Astrocyte (in vitro differentiated cells and primary cell): ENCODE measurements around the gene CUL2. TPM values are rescaled to one million over a fixed set of nuclear protein-coding genes. Genes with fewer than 3 reads are reported as not detected.
"Not testable (repeated sequence)": the region's sequence is repeated elsewhere in the genome, so short reads cannot be mapped to it uniquely, and the experiment has no call there.

ENCODE experiments used
- DNase-seq: peaks from one replicate; pipeline ENCODE4 v3.0.0-alpha.2; 2010; ENCODE audit warnings: low read depth
- FAIRE-seq: peaks from 2 replicates; lab custom pipeline; 2011; peaks lifted over from hg19 to GRCh38; lab: Jason Lieb, UNC
- H2AFZ ChIP-seq: 2 replicates; pipeline ENCODE4 v1.6.0; 2012; ENCODE audit warnings: low read depth, low read length, inconsistent platforms
- H3K27ac ChIP-seq: 2 replicates; pipeline ENCODE4 v1.5.1; 2011; ENCODE audit warnings: low read depth, low read length, inconsistent platforms
- H3K27me3 ChIP-seq: 2 replicates; pipeline ENCODE4 v1.6.0; 2011; ENCODE audit warnings: low read length, inconsistent platforms; ENCODE audit not compliant: insufficient read depth
- H3K36me3 ChIP-seq: 2 replicates; pipeline ENCODE4 v1.5.1; 2011; ENCODE audit warnings: low read length, inconsistent platforms; ENCODE audit not compliant: insufficient read depth
- H3K4me1 ChIP-seq: 2 replicates; pipeline ENCODE4 v1.5.1; 2011; ENCODE audit warnings: low read length, inconsistent platforms; ENCODE audit not compliant: insufficient read depth
- H3K4me2 ChIP-seq: 2 replicates; pipeline ENCODE4 v1.6.0; 2012; ENCODE audit warnings: low read length, inconsistent platforms
- H3K4me3 ChIP-seq: 2 replicates; pipeline ENCODE4 v1.5.1; 2011; ENCODE audit warnings: low read depth, mild to moderate bottlenecking, low read length, inconsistent platforms; ENCODE audit not compliant: insufficient read depth
- H3K79me2 ChIP-seq: 2 replicates; pipeline ENCODE4 v1.6.0; 2012; ENCODE audit warnings: mild to moderate bottlenecking, low read length, inconsistent platforms; ENCODE audit not compliant: insufficient read depth
- H3K9ac ChIP-seq: 2 replicates; pipeline ENCODE4 v1.6.0; 2012; ENCODE audit warnings: mild to moderate bottlenecking, low read length, inconsistent platforms
- H3K9me3 ChIP-seq: 2 replicates; pipeline ENCODE4 v1.5.1; 2012; ENCODE audit warnings: low read depth, mild to moderate bottlenecking, low read length, inconsistent platforms; ENCODE audit not compliant: insufficient read depth
- H4K20me1 ChIP-seq: 2 replicates; pipeline ENCODE4 v1.6.0; 2012; ENCODE audit warnings: low read length, inconsistent platforms; ENCODE audit not compliant: insufficient read depth
- H3K27ac Mint-ChIP-seq: one replicate; pipeline ENCODE4 v1.8.0; 2021; ENCODE audit warnings: mild to moderate bottlenecking, mixed read lengths; ENCODE audit not compliant: unreplicated experiment
- H3K27me3 Mint-ChIP-seq: one replicate; pipeline ENCODE4 v1.8.0; 2021; ENCODE audit warnings: low read depth, mixed read lengths; ENCODE audit not compliant: unreplicated experiment
- H3K36me3 Mint-ChIP-seq: one replicate; pipeline ENCODE4 v1.8.0; 2021; ENCODE audit warnings: low read depth, mixed read lengths; ENCODE audit not compliant: unreplicated experiment
- H3K4me1 Mint-ChIP-seq: one replicate; pipeline ENCODE4 v1.8.0; 2021; ENCODE audit warnings: low read depth, mixed read lengths; ENCODE audit not compliant: unreplicated experiment
- H3K4me3 Mint-ChIP-seq: one replicate; pipeline ENCODE4 v1.8.0; 2021; ENCODE audit warnings: mild to moderate bottlenecking, moderate library complexity, mixed read lengths; ENCODE audit not compliant: unreplicated experiment
- H3K9me3 Mint-ChIP-seq: one replicate; pipeline ENCODE4 v1.8.0; 2021; ENCODE audit warnings: mild to moderate bottlenecking, mixed read lengths; ENCODE audit not compliant: unreplicated experiment
- EZH2 ChIP-seq: IDR thresholded peaks from 2 replicates; pipeline ENCODE4 v1.6.1; 2012; ENCODE audit warnings: mild to moderate bottlenecking, low read length, inconsistent platforms; ENCODE audit not compliant: insufficient read depth
- total RNA-seq: library from RNA; stranded (reverse); gene quantifications from 2 replicates; pipeline ENCODE4 v1.2.1, GENCODE V29; 2021
- TF ChIP-seq, protein P1 (sequence below): IDR thresholded peaks from 2 replicates; pipeline ENCODE4 v1.5.1; 2011; ENCODE audit warnings: low read depth, mild to moderate bottlenecking, inconsistent platforms, low read length, moderate library complexity; ENCODE audit not compliant: insufficient read depth

CUL2 gene
- total RNA-seq, 1 donor from 2014 or later: 48.0 TPM

DNA sequence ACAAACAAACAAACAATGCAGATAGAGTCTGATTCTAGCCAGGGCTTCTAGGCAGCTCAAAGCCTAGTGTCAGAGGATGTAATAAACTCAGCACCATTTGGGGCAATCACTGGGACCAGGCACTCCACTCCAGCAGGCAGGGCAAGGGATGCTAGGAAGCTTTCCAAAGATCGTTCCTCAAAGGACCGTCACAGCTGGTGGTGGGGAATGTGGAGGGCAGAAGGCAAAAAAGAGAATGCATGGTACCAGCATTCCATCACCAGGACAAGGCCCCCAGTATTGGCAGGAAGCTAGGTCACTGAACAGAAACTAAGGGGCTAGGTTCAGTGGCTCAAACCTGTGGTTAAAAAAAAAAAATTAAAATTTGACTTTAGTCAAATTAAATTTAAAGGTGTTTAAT, 94.2 kb downstream of the CUL2 start:
- Histone ChIP-seq H3K27me3 (no peaks in the 10 kb centered on the region), H3K4me3 (no peak overlapping the region), H3K79me2 (no peaks in the 10 kb centered on the region), H3K9me3 (no peaks in the 10 kb centered on the region), H3K27ac (no peak overlapping the region), H2AFZ (no peak overlapping the region), H3K9ac (no peak overlapping the region), H3K36me3 (no peaks in the 10 kb centered on the region), H4K20me1 (no peaks in the 10 kb centered on the region), H3K4me1 (peaks cover 11% of the 10 kb centered on the region), H3K4me2 (no peak overlapping the region)
- Mint-ChIP-seq H3K27ac (no peak overlapping the region), H3K4me1 (peaks cover 22% of the 10 kb centered on the region), H3K27me3 (no peaks in the 10 kb centered on the region), H3K4me3 (no peak overlapping the region), H3K36me3 (peaks cover 14% of the 10 kb centered on the region), H3K9me3 (peaks cover 2% of the 10 kb centered on the region)
- DNase-seq (no peak), FAIRE-seq (no peak)
- TF ChIP-seq EZH2: no peak
- TF ChIP-seq, protein P1, sequence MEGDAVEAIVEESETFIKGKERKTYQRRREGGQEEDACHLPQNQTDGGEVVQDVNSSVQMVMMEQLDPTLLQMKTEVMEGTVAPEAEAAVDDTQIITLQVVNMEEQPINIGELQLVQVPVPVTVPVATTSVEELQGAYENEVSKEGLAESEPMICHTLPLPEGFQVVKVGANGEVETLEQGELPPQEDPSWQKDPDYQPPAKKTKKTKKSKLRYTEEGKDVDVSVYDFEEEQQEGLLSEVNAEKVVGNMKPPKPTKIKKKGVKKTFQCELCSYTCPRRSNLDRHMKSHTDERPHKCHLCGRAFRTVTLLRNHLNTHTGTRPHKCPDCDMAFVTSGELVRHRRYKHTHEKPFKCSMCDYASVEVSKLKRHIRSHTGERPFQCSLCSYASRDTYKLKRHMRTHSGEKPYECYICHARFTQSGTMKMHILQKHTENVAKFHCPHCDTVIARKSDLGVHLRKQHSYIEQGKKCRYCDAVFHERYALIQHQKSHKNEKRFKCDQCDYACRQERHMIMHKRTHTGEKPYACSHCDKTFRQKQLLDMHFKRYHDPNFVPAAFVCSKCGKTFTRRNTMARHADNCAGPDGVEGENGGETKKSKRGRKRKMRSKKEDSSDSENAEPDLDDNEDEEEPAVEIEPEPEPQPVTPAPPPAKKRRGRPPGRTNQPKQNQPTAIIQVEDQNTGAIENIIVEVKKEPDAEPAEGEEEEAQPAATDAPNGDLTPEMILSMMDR: no peak

DNA sequence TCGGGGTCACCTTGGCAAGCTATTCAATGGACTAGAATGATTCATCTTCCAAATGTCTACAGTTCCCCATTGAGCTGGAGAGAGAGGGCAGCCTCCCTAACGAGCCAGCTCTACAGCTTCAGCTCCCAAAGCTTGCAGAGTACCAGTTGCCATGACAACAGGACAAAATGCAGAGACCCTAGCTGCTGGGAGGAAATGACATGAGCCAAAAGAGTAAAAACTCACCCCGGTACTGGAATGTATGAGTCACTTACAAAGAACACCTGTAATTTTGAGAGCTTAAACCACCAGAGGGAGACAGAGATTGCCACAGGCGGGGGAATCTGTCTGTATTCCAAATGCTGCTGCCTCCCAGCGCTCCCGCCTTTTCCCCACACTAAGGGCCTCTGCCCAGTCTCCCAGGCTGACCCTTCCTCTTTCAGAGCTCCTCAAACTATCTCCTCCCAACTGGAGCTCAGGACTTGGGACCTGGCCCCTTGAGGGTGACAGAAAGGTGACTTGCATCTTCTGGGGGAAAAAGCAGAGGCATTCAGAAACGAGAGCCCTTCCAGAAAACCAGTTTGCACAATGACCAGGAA, 95.5 kb downstream of the CUL2 start:
- H3K9me3 Mint-ChIP-seq: peaks cover under 1% of the 10 kb centered on the region
- no peak overlapping the region for H3K27ac Mint-ChIP-seq
- H3K36me3 ChIP-seq: no peaks in the 10 kb centered on the region
- H3K9ac ChIP-seq: no peak overlapping the region
- H3K4me3 ChIP-seq: no peak overlapping the region
- H3K4me3 Mint-ChIP-seq: no peak overlapping the region
- FAIRE-seq (no peak), DNase-seq (peak; percentile 88)
- peaks cover 11% of the 10 kb centered on the region for H3K36me3 Mint-ChIP-seq
- H3K4me2 ChIP-seq: peak overlapping the region; percentile 48
- no peak for TF ChIP-seq EZH2
- TF ChIP-seq, protein P1: peak; percentile 76
- no peaks in the 10 kb centered on the region for H3K27me3 ChIP-seq
- H2AFZ ChIP-seq: no peak overlapping the region
- no peaks in the 10 kb centered on the region for H3K79me2 ChIP-seq
- H3K27me3 Mint-ChIP-seq: no peaks in the 10 kb centered on the region
- peak overlapping the region; percentile 3 for H3K27ac ChIP-seq
- H4K20me1 ChIP-seq: no peaks in the 10 kb centered on the region
- H3K9me3 ChIP-seq: no peaks in the 10 kb centered on the region
- H3K4me1 ChIP-seq: peaks cover 11% of the 10 kb centered on the region
- peaks cover 17% of the 10 kb centered on the region for H3K4me1 Mint-ChIP-seq

GRCh38 chr10:34993782-34994181, 96.4 kb downstream of the CUL2 start:
- no peak for DNase-seq
- Mint-ChIP-seq H3K9me3 (no peaks in the 10 kb centered on the region), H3K36me3 (peaks cover 6% of the 10 kb centered on the region), H3K4me1 (peaks cover 14% of the 10 kb centered on the region), H3K4me3 (no peak overlapping the region), H3K27me3 (no peaks in the 10 kb centered on the region), H3K27ac (no peak overlapping the region)
- H3K36me3 ChIP-seq: no peaks in the 10 kb centered on the region
- H4K20me1 ChIP-seq: no peaks in the 10 kb centered on the region
- peak overlapping the region; percentile 3 for H3K27ac ChIP-seq
- H3K27me3 ChIP-seq: no peaks in the 10 kb centered on the region
- H3K9ac ChIP-seq: no peak overlapping the region
- TF ChIP-seq, protein P1: no peak
- no peak for TF ChIP-seq EZH2
- no peaks in the 10 kb centered on the region for H3K9me3 ChIP-seq
- no peaks in the 10 kb centered on the region for H3K79me2 ChIP-seq
- H3K4me1 ChIP-seq: peaks cover 11% of the 10 kb centered on the region
- no peak overlapping the region for H2AFZ ChIP-seq
- H3K4me3 ChIP-seq: no peak overlapping the region
- no peak for FAIRE-seq
- no peak overlapping the region for H3K4me2 ChIP-seq

- not testable (repeated sequence) for H3K36me3 ChIP-seq, H3K4me2 ChIP-seq, H3K27ac ChIP-seq, H4K20me1 ChIP-seq, H3K79me2 ChIP-seq, H3K27ac Mint-ChIP-seq, H3K36me3 Mint-ChIP-seq, H3K9me3 Mint-ChIP-seq, H3K4me3 Mint-ChIP-seq, H3K9ac ChIP-seq, H3K27me3 Mint-ChIP-seq, FAIRE-seq, DNase-seq, H3K4me3 ChIP-seq, H3K27me3 ChIP-seq, H3K9me3 ChIP-seq, H2AFZ ChIP-seq
- peaks cover 11% of the 10 kb centered on the region for H3K4me1 ChIP-seq
- H3K4me1 Mint-ChIP-seq: peaks cover 14% of the 10 kb centered on the region
Observed at GRCh38 chr10:34991117-34991516, 99.0 kb downstream of the CUL2 start.
